ENCODE results near the gene E2F4. TPM values are rescaled to one million over a fixed set of nuclear protein-coding genes. Genes with fewer than 3 reads are reported as not detected.

E2F4 gene
- total and polyA plus RNA-seq, 2 of the 13 experiments (the other 11 are each of a cell fraction or from before 2014, with no cell fraction given): 84.8 to 91.2 TPM

DNA sequence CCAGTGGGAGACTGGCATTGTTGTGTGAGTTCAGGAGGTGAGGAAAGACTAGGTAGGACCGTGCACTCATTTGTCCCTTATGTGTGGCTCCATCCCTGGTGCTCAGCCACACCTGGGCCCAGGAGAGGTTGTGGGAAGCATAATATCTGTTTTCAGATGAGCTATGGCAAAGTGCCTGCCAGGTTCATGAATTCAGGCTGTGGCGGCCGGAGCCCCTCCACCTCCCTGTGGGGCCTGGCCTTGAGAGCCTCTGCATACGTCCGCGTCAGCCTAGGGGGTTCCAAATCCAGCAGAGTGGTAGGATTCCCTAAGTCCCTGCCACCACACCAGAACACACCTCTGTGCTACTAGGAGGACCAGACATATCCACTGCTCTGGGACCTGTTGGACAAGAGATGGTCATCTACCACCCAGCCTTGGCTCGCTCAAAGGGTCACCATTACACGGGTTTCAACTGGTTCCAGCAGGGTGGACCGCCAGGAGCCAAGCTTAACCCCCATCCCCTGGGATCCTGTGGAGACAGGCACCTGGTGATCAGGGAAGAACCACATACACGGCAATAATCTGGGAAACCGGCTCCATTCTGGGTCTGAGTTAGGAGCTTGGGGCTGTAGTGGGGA, 43.2 kb upstream of the E2F4 start (continued):
- no peak for TF ChIP-seq TSC22D2 (CRISPR knock-in tag; IDR thresholded peaks at IDR 0.05; ENCODE audit: borderline replicate concordance)
- TF ChIP-seq ZNF3 (CRISPR knock-in tag; IDR thresholded peaks at IDR 0.05): no peak
- TF ChIP-seq, protein P1, sequence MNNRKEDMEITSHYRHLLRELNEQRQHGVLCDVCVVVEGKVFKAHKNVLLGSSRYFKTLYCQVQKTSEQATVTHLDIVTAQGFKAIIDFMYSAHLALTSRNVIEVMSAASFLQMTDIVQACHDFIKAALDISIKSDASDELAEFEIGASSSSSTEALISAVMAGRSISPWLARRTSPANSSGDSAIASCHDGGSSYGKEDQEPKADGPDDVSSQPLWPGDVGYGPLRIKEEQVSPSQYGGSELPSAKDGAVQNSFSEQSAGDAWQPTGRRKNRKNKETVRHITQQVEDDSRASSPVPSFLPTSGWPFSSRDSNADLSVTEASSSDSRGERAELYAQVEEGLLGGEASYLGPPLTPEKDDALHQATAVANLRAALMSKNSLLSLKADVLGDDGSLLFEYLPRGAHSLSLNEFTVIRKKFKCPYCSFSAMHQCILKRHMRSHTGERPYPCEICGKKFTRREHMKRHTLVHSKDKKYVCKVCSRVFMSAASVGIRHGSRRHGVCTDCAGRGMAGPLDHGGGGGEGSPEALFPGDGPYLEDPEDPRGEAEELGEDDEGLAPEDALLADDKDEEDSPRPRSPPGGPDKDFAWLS (CRISPR knock-in tag; IDR thresholded peaks at IDR 0.05; ENCODE audit: borderline replicate concordance): no peak
- TF ChIP-seq, protein P2, sequence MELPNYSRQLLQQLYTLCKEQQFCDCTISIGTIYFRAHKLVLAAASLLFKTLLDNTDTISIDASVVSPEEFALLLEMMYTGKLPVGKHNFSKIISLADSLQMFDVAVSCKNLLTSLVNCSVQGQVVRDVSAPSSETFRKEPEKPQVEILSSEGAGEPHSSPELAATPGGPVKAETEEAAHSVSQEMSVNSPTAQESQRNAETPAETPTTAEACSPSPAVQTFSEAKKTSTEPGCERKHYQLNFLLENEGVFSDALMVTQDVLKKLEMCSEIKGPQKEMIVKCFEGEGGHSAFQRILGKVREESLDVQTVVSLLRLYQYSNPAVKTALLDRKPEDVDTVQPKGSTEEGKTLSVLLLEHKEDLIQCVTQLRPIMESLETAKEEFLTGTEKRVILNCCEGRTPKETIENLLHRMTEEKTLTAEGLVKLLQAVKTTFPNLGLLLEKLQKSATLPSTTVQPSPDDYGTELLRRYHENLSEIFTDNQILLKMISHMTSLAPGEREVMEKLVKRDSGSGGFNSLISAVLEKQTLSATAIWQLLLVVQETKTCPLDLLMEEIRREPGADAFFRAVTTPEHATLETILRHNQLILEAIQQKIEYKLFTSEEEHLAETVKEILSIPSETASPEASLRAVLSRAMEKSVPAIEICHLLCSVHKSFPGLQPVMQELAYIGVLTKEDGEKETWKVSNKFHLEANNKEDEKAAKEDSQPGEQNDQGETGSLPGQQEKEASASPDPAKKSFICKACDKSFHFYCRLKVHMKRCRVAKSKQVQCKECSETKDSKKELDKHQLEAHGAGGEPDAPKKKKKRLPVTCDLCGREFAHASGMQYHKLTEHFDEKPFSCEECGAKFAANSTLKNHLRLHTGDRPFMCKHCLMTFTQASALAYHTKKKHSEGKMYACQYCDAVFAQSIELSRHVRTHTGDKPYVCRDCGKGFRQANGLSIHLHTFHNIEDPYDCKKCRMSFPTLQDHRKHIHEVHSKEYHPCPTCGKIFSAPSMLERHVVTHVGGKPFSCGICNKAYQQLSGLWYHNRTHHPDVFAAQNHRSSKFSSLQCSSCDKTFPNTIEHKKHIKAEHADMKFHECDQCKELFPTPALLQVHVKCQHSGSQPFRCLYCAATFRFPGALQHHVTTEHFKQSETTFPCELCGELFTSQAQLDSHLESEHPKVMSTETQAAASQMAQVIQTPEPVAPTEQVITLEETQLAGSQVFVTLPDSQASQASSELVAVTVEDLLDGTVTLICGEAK (IDR thresholded peaks at IDR 0.05): no peak
- TF ChIP-seq, protein P2 (CRISPR knock-in tag; IDR thresholded peaks at IDR 0.05): 0 out of 2 replicates have a peak, but pooled peaks have one; percentile 7
- TF ChIP-seq, protein P3, sequence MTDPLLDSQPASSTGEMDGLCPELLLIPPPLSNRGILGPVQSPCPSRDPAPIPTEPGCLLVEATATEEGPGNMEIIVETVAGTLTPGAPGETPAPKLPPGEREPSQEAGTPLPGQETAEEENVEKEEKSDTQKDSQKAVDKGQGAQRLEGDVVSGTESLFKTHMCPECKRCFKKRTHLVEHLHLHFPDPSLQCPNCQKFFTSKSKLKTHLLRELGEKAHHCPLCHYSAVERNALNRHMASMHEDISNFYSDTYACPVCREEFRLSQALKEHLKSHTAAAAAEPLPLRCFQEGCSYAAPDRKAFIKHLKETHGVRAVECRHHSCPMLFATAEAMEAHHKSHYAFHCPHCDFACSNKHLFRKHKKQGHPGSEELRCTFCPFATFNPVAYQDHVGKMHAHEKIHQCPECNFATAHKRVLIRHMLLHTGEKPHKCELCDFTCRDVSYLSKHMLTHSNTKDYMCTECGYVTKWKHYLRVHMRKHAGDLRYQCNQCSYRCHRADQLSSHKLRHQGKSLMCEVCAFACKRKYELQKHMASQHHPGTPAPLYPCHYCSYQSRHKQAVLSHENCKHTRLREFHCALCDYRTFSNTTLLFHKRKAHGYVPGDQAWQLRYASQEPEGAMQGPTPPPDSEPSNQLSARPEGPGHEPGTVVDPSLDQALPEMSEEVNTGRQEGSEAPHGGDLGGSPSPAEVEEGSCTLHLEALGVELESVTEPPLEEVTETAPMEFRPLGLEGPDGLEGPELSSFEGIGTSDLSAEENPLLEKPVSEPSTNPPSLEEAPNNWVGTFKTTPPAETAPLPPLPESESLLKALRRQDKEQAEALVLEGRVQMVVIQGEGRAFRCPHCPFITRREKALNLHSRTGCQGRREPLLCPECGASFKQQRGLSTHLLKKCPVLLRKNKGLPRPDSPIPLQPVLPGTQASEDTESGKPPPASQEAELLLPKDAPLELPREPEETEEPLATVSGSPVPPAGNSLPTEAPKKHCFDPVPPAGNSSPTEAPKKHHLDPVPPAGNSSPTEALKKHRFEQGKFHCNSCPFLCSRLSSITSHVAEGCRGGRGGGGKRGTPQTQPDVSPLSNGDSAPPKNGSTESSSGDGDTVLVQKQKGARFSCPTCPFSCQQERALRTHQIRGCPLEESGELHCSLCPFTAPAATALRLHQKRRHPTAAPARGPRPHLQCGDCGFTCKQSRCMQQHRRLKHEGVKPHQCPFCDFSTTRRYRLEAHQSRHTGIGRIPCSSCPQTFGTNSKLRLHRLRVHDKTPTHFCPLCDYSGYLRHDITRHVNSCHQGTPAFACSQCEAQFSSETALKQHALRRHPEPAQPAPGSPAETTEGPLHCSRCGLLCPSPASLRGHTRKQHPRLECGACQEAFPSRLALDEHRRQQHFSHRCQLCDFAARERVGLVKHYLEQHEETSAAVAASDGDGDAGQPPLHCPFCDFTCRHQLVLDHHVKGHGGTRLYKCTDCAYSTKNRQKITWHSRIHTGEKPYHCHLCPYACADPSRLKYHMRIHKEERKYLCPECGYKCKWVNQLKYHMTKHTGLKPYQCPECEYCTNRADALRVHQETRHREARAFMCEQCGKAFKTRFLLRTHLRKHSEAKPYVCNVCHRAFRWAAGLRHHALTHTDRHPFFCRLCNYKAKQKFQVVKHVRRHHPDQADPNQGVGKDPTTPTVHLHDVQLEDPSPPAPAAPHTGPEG (CRISPR knock-in tag; IDR thresholded peaks at IDR 0.05): 0 out of 2 replicates have a peak, but pooled peaks have one; percentile 18
- TF ChIP-seq SRY (CRISPR knock-in tag; IDR thresholded peaks at IDR 0.05): no peak
- TF ChIP-seq MTA1 (CRISPR knock-in tag; IDR thresholded peaks at IDR 0.05; ENCODE audit: borderline replicate concordance): no peak
- peak; percentile 46; the same call in 1 of the 2 replicates for TF ChIP-seq ARNT2 (CRISPR knock-in tag; IDR thresholded peaks at IDR 0.05; ENCODE audit: low read depth)
- TF ChIP-seq TAF1 (CRISPR knock-in tag; IDR thresholded peaks at IDR 0.05): no peak
- no peak for TF ChIP-seq TARDBP (CRISPR knock-in tag; IDR thresholded peaks at IDR 0.05)
